Esophagus muscularis mucosa (tissue), 4 donors: ENCODE results near the gene TPSG1. TPM values are rescaled to one million over a fixed set of nuclear protein-coding genes. Genes with fewer than 3 reads are reported as not detected.

ENCODE experiments used
- DNase-seq: peaks from one replicate; pipeline ENCODE4 v3.0.0-alpha.2; 2017; ENCODE audit errors: extremely low spot score
- H3K27ac ChIP-seq, 4 donors: fragments of 200-600 bp; sonication (generic); replicated peaks in 1 of 4; 1 replicate in 3 of 4; 2 replicates in 1 of 4; pipeline ENCODE4 v1.5.1; 2016 to 2019; ENCODE audit warnings: mild to moderate bottlenecking in 1 of 4
- H3K27me3 ChIP-seq, 4 donors: fragments of 200-600 bp; sonication (generic); one replicate each; pipeline versions ENCODE4 v1.5.1 to v1.6.0; 2016 to 2019
- H3K36me3 ChIP-seq, 4 donors: fragments of 200-600 bp; sonication (generic); one replicate each; pipeline ENCODE4 v1.5.1; 2016 to 2019
- H3K4me1 ChIP-seq, 4 donors: fragments of 200-600 bp; sonication (generic); one replicate each; pipeline ENCODE4 v1.5.1; 2016 to 2019
- H3K4me3 ChIP-seq, 4 donors: fragments of 200-600 bp; sonication (generic); 1 replicate in 2 of 4; 2 replicates in 2 of 4; pipeline ENCODE4 v1.5.1; 2016 to 2019; ENCODE audit warnings: mild to moderate bottlenecking in 4 of 4, moderate library complexity in 1 of 4
- H3K9me3 ChIP-seq, 4 donors: fragments of 200-600 bp; sonication (generic); 1 replicate in 3 of 4; 2 replicates in 1 of 4; pipeline ENCODE4 v1.5.1; 2016 to 2019
- EP300 ChIP-seq: sonication (generic); formaldehyde crosslinking; IDR thresholded peaks from one replicate; pipeline ENCODE4 v1.6.1; 2017; ENCODE audit warnings: antibody characterized with exemption
- POLR2A ChIP-seq: fragments of 450-650 bp; IDR thresholded peaks from one replicate; pipeline ENCODE4 v1.6.1; 2017; ENCODE audit warnings: antibody characterized with exemption, moderate library complexity, mild to moderate bottlenecking, low read depth
- POLR2AphosphoS5 ChIP-seq, 2 donors: sonication (generic); formaldehyde crosslinking; IDR thresholded peaks; one replicate each; pipeline ENCODE4 v1.6.1; 2017; ENCODE audit warnings: antibody characterized with exemption in 2 of 2
- WGBS: methylation state at CpG from one replicate; pipeline ENCODE4 v1.1.5; 2018; 5-methylcytosine and 5-hydroxymethylcytosine counted together
- intact Hi-C: fragments of 100-400 bp; cut with DNase I; formaldehyde crosslinking; loops from one replicate; pipeline ENCODE4 v1.15.1; 2023
- total RNA-seq, 4 donors: library from RNA; depleted of rRNA; stranded (reverse); fragments of >200 nt; gene quantifications; one replicate each; pipeline versions ENCODE4 v1.1.0 to v1.2.1, GENCODE V29; 2016
- TF ChIP-seq, protein P1 (sequence below), 3 experiments: fragments of 200-600 bp in 2 of 3; fragments of 450-650 bp in 1 of 3; sonication (generic) in 2 of 3; IDR thresholded peaks; one replicate each; pipeline ENCODE4 v1.5.1; 2017 to 2019; ENCODE audit warnings: antibody characterized with exemption in 3 of 3, mild to moderate bottlenecking in 2 of 3, moderate library complexity in 1 of 3

TPSG1 gene
- total RNA-seq, 4 donors from 2014 or later, result 0.39 to 2.9 (median 1.00) TPM

- no peak overlapping the region for H3K4me3 ChIP-seq
- H3K9me3 ChIP-seq, result no peaks in the 10 kb centered on the region
- intact Hi-C loops, result no loop called here
- peaks cover 3 to 100% (median 95%) of the 10 kb centered on the region in 4 donors for H3K36me3 ChIP-seq
- no peaks in the 10 kb centered on the region for H3K4me1 ChIP-seq
- H3K27ac ChIP-seq, result no peak overlapping the region
- TF ChIP-seq POLR2A (no peak), POLR2AphosphoS5 (IDR thresholded peaks at IDR 0.05) (no peak), EP300 (no peak)
- TF ChIP-seq, protein P1, sequence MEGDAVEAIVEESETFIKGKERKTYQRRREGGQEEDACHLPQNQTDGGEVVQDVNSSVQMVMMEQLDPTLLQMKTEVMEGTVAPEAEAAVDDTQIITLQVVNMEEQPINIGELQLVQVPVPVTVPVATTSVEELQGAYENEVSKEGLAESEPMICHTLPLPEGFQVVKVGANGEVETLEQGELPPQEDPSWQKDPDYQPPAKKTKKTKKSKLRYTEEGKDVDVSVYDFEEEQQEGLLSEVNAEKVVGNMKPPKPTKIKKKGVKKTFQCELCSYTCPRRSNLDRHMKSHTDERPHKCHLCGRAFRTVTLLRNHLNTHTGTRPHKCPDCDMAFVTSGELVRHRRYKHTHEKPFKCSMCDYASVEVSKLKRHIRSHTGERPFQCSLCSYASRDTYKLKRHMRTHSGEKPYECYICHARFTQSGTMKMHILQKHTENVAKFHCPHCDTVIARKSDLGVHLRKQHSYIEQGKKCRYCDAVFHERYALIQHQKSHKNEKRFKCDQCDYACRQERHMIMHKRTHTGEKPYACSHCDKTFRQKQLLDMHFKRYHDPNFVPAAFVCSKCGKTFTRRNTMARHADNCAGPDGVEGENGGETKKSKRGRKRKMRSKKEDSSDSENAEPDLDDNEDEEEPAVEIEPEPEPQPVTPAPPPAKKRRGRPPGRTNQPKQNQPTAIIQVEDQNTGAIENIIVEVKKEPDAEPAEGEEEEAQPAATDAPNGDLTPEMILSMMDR (IDR thresholded peaks at IDR 0.05), result no peak
- 93% methylated on average over 42 of the region's 65 CpGs for WGBS
- H3K27me3 ChIP-seq, result no peaks in the 10 kb centered on the region
- DNase-seq, result no peak
These were observed 13.4 kb downstream of the TPSG1 start for GRCh38 chr16:1211451-1212268.

- TF ChIP-seq POLR2A, result no peak
- WGBS, result 82% methylated on average over 20 of the region's 23 CpGs
- Histone ChIP-seq H3K27ac (no peak overlapping the region), H3K9me3 (no peaks in the 10 kb centered on the region), H3K4me1 (no peaks in the 10 kb centered on the region), H3K27me3 (no peaks in the 10 kb centered on the region), H3K4me3 (no peak overlapping the region), H3K36me3 (peaks cover 3 to 100% (median 95%) of the 10 kb centered on the region in 4 donors)
- intact Hi-C loops, result no loop called here
- no peak for DNase-seq
These were observed 14.6 kb downstream of the TPSG1 start for GRCh38 chr16:1210461-1210860.

- no peak for DNase-seq
- intact Hi-C loops, result no loop called here
- 100% methylated on average over 5 of the region's 43 CpGs for WGBS
- Histone ChIP-seq H3K4me1 (no peaks in the 10 kb centered on the region), H3K9me3 (no peaks in the 10 kb centered on the region), H3K36me3 (peaks cover 3 to 100% (median 92%) of the 10 kb centered on the region in 4 donors), H3K4me3 (no peak overlapping the region), H3K27ac (no peak overlapping the region), H3K27me3 (no peaks in the 10 kb centered on the region)
- no peak for TF ChIP-seq POLR2A
- TF ChIP-seq EP300, result no peak
- TF ChIP-seq, protein P1 (IDR thresholded peaks at IDR 0.05), result no peak
- no peak for TF ChIP-seq POLR2AphosphoS5 (IDR thresholded peaks at IDR 0.05)
These were observed 16.0 kb downstream of the TPSG1 start for GRCh38 chr16:1209081-1209480.

GRCh38 chr16:1208239-1208830 is 16.7 kb downstream of the TPSG1 start:
- Histone ChIP-seq H3K4me3 (no peak overlapping the region), H3K9me3 (no peaks in the 10 kb centered on the region), H3K36me3 (peaks cover 3 to 100% (median 91%) of the 10 kb centered on the region in 4 donors), H3K27ac (no peak overlapping the region), H3K27me3 (no peaks in the 10 kb centered on the region), H3K4me1 (no peaks in the 10 kb centered on the region)
- intact Hi-C loops, result no loop called here
- no peak for TF ChIP-seq POLR2A
- no peak for TF ChIP-seq POLR2AphosphoS5 (IDR thresholded peaks at IDR 0.05)
- TF ChIP-seq EP300, result no peak
- TF ChIP-seq, protein P1 (IDR thresholded peaks at IDR 0.05), result no peak
- DNase-seq, result no peak
- 80% methylated on average over 2 of the region's 22 CpGs for WGBS

GRCh38 chr16:1206786-1207185 is 18.3 kb downstream of the TPSG1 start:
- no CpG with 5 or more reads among the region's 16 CpGs for WGBS
- peaks cover 0 to 100% (median 91%) of the 10 kb centered on the region in 4 donors for H3K36me3 ChIP-seq
- H3K4me3 ChIP-seq, result no peak overlapping the region
- no peaks in the 10 kb centered on the region for H3K4me1 ChIP-seq
- no peak overlapping the region for H3K27ac ChIP-seq
- intact Hi-C loops, result no loop called here
- DNase-seq, result no peak
- no peaks in the 10 kb centered on the region for H3K27me3 ChIP-seq
- TF ChIP-seq, protein P1 (IDR thresholded peaks at IDR 0.05), result no peak
- no peak for TF ChIP-seq POLR2A
- no peak for TF ChIP-seq POLR2AphosphoS5 (IDR thresholded peaks at IDR 0.05)
- no peak for TF ChIP-seq EP300
- no peaks in the 10 kb centered on the region for H3K9me3 ChIP-seq
